Measurements from ENCODE around the gene POLE.
A peak's percentile ranks its signal among the peaks of the same experiment; 100 is the strongest.

Gene POLE

GRCh38 chr12:132635076-132635955 lies 51.8 kb downstream of the POLE start:
- Histone ChIP-seq H3K4me1 (ENCODE audit: control insufficient read depth, insufficient read depth, low read length) (no peaks in the 10 kb centered on the region), H3K4me3 (ENCODE audit: low read depth, low read length) (no peak overlapping the region), H3K9me3 (ENCODE audit: control insufficient read depth, insufficient read depth, low read depth, low read length) (no peaks in the 10 kb centered on the region), H3K36me3 (ENCODE audit: control insufficient read depth in 2 of 2, insufficient read depth in 1 of 2, low read length in 2 of 2) (peaks cover 35 to 96% of the 10 kb centered on the region in 2 experiments), H3K27ac (ENCODE audit: extremely low read depth, low read depth, low read length) (no peak overlapping the region)
- TF ChIP-seq ZFP41 (tag by site-specific recombination; IDR thresholded peaks at IDR 0.05; ENCODE audit: borderline replicate concordance), result no peak
- no peak for TF ChIP-seq OSR2 (tag by site-specific recombination; IDR thresholded peaks at IDR 0.05)
- no peak for TF ChIP-seq ZEB2 (tag by site-specific recombination; IDR thresholded peaks at IDR 0.05)
- TF ChIP-seq HOXD13 (CRISPR knock-in tag; IDR thresholded peaks at IDR 0.05; ENCODE audit: borderline replicate concordance), result no peak
- ChIA-PET CTCF (interaction anchor here (1.0 kb wide), 1 partner anchor 20 kb away, joined by 3 read pairs; no protein-coding TSS in a partner anchor), POLR2A (no interaction called here)

GRCh38 chr12:132634411-132634990 lies 52.6 kb downstream of the POLE start:
- ChIA-PET CTCF (no interaction called here), POLR2A (no interaction called here)
- Histone ChIP-seq H3K4me1 (ENCODE audit: control insufficient read depth, insufficient read depth, low read length) (no peaks in the 10 kb centered on the region), H3K9me3 (ENCODE audit: control insufficient read depth, insufficient read depth, low read depth, low read length) (no peaks in the 10 kb centered on the region), H3K4me3 (ENCODE audit: low read depth, low read length) (no peak overlapping the region), H3K36me3 (ENCODE audit: control insufficient read depth in 2 of 2, insufficient read depth in 1 of 2, low read length in 2 of 2) (peaks cover 37 to 99% of the 10 kb centered on the region in 2 experiments), H3K27ac (ENCODE audit: extremely low read depth, low read depth, low read length) (no peak overlapping the region)
- TF ChIP-seq KLF8 (tag by site-specific recombination; IDR thresholded peaks at IDR 0.05) (no peak), GLIS2 (tag by site-specific recombination; IDR thresholded peaks at IDR 0.05) (no peak), ZNF148 (tag by site-specific recombination; IDR thresholded peaks at IDR 0.05; ENCODE audit: borderline replicate concordance) (no peak), ZNF571 (tag by site-specific recombination; IDR thresholded peaks at IDR 0.05) (no peak), OVOL3 (tag by site-specific recombination; IDR thresholded peaks at IDR 0.05) (no peak)

- ChIA-PET POLR2A (no interaction called here), CTCF (interaction anchor here (0.6 kb wide), 1 partner anchor 220 kb away, joined by 3 read pairs; no protein-coding TSS in a partner anchor)
- H3K9me3 ChIP-seq (ENCODE audit: control insufficient read depth, insufficient read depth, low read depth, low read length), result no peaks in the 10 kb centered on the region
- no peak overlapping the region for H3K27ac ChIP-seq (ENCODE audit: extremely low read depth, low read depth, low read length)
- peaks cover 37 to 99% of the 10 kb centered on the region in 2 experiments for H3K36me3 ChIP-seq (ENCODE audit: control insufficient read depth in 2 of 2, insufficient read depth in 1 of 2, low read length in 2 of 2)
- no peaks in the 10 kb centered on the region for H3K4me1 ChIP-seq (ENCODE audit: control insufficient read depth, insufficient read depth, low read length)
- no peak overlapping the region for H3K4me3 ChIP-seq (ENCODE audit: low read depth, low read length)
- no peak for TF ChIP-seq ZNF423 (tag by site-specific recombination; IDR thresholded peaks at IDR 0.05)
- peak; percentile 64 for TF ChIP-seq PRDM10 (tag by site-specific recombination; IDR thresholded peaks at IDR 0.05)
Measured at GRCh38 chr12:132633901-132634300, 53.2 kb downstream of the POLE start.

All from HEK293 (cell line).